BJ (cell line): ENCODE results near the gene BEGAIN. TPM values are rescaled to one million over a fixed set of nuclear protein-coding genes. Genes with fewer than 3 reads are reported as not detected.

Experiments
- CTCF ChIA-PET: fragments of 350-600 bp; formaldehyde crosslinking; extraction: SDS; loops from one replicate; lab custom pipeline; 2021; ENCODE audit warnings: antibody characterized with exemption, inconsistent platforms; lab: Yijun Ruan, JAX
- POLR2A ChIA-PET: fragments of 300-600 bp; sonication (Branson Sonifier 250); formaldehyde crosslinking; extraction: SDS; loops from one replicate; lab custom pipeline; 2021; ENCODE audit warnings: antibody characterized with exemption; lab: Charles Lee
- DNase-seq: peaks from one replicate; pipeline ENCODE4 v3.0.0-alpha.2; 2011; ENCODE audit warnings: low read depth
- H3K27me3 ChIP-seq: 2 replicates; pipeline ENCODE4 v1.6.0; 2011; ENCODE audit warnings: low read length; ENCODE audit not compliant: control insufficient read depth, insufficient read depth
- H3K36me3 ChIP-seq: 2 replicates; pipeline ENCODE4 v1.5.1; 2011; ENCODE audit warnings: low read length; ENCODE audit not compliant: control insufficient read depth, insufficient read depth
- H3K4me3 ChIP-seq: 2 replicates; pipeline ENCODE4 v1.5.1; 2011; ENCODE audit warnings: low read depth, mild to moderate bottlenecking, control low read depth, low read length
- CTCF ChIP-seq: IDR thresholded peaks from 2 replicates; pipeline ENCODE4 v1.5.1; 2011; ENCODE audit warnings: low read depth, mild to moderate bottlenecking, control low read depth, inconsistent platforms, low read length, moderate library complexity; ENCODE audit not compliant: insufficient read depth
- polyA plus RNA-seq: library from polyadenylated mRNA; depleted of rRNA; stranded (reverse); fragments of >200 nt; gene quantifications from 2 replicates; pipeline ENCODE4 v1.2.3, GENCODE V29; 2011

Gene BEGAIN
- polyA plus RNA-seq, 1 experiment = 0.22 TPM

- Histone ChIP-seq H3K4me3 (no peak overlapping the region), H3K36me3 (no peaks in the 10 kb centered on the region), H3K27me3 (peaks cover 4% of the 10 kb centered on the region; the same call in 1 of the 2 replicates)
- ChIA-PET CTCF (no interaction called here), POLR2A (no interaction called here)
- no peak for DNase-seq
- no peak for TF ChIP-seq CTCF
Measured at GRCh38 chr14:100558226-100558625, 29.0 kb downstream of the BEGAIN start.

GRCh38 chr14:100557658-100558057 is 29.6 kb downstream of the BEGAIN start:
- no peak for TF ChIP-seq CTCF
- POLR2A ChIA-PET = no interaction called here
- no peak for DNase-seq
- CTCF ChIA-PET = no interaction called here
- no peak overlapping the region for H3K4me3 ChIP-seq
- H3K36me3 ChIP-seq = no peaks in the 10 kb centered on the region
- peaks cover 4% of the 10 kb centered on the region; the same call in 1 of the 2 replicates for H3K27me3 ChIP-seq

GRCh38 chr14:100556936-100557505 is 30.2 kb downstream of the BEGAIN start:
- POLR2A ChIA-PET = no interaction called here
- CTCF ChIA-PET = no interaction called here

GRCh38 chr14:100556140-100556475 is 31.1 kb downstream of the BEGAIN start:
- ChIA-PET CTCF (no interaction called here), POLR2A (no interaction called here)
- no peak for TF ChIP-seq CTCF
- no peak for DNase-seq
- Histone ChIP-seq H3K4me3 (no peak overlapping the region), H3K27me3 (peaks cover 4% of the 10 kb centered on the region; the same call in 1 of the 2 replicates), H3K36me3 (no peaks in the 10 kb centered on the region)

More at GRCh38 chr14:100556936-100557505, 30.2 kb downstream of the BEGAIN start:
- H3K27me3 ChIP-seq = peaks cover 4% of the 10 kb centered on the region; the same call in 1 of the 2 replicates
- no peak for DNase-seq
- no peak overlapping the region for H3K4me3 ChIP-seq
- no peaks in the 10 kb centered on the region for H3K36me3 ChIP-seq
- no peak for TF ChIP-seq CTCF

- Histone ChIP-seq H3K4me3 (no peak overlapping the region), H3K36me3 (no peaks in the 10 kb centered on the region), H3K27me3 (peaks cover 4% of the 10 kb centered on the region; the same call in 1 of the 2 replicates)
- CTCF ChIA-PET = no interaction called here
- no peak for DNase-seq
- no peak for TF ChIP-seq CTCF
- POLR2A ChIA-PET = no interaction called here
Measured at GRCh38 chr14:100555436-100556139, 31.6 kb downstream of the BEGAIN start.
